ENCODE data around the gene SLC3A2.
A peak's percentile ranks its signal among the peaks of the same experiment; 100 is the strongest.
"Not testable (repeated sequence)": the region's sequence is repeated elsewhere in the genome, so short reads cannot be mapped to it uniquely, and the experiment has no call there.

SLC3A2 gene

GRCh38 chr11:62857541-62857982 is 23.1 kb upstream of the SLC3A2 start:
- Histone ChIP-seq H3K9me3 (ENCODE audit: control insufficient read depth, insufficient read depth, low read length) (no peaks in the 10 kb centered on the region), H3K9ac (ENCODE audit: low read depth, low read length) (peak overlapping the region; percentile 71), H3K4me1 (ENCODE audit: insufficient read depth, low read length) (peaks cover 24% of the 10 kb centered on the region), H3K36me3 (ENCODE audit: insufficient read depth, low read length) (peaks cover 31% of the 10 kb centered on the region)

DNA sequence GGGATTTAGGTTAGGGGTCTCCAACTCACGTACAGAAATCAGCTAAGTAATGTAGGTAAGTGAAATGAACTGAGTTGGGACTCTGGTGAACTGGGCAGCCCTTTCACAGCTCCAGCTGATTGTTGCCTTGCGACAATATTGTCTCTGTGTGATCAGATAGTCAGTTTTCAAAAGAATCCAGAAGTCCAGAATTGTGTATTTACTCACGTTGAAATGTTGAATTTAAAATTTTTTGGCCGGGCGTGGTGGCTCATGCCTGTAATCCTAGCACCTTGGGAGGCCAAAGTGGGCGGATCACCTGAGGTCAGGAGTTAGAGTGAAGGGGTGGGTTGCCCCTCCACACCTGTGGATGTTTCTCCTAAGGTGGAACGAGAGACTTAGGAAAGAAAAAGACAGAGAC is 22.5 kb upstream of the SLC3A2 start:
- peak overlapping the region; percentile 71 for H3K9ac ChIP-seq (ENCODE audit: low read depth, low read length)
- peaks cover 29% of the 10 kb centered on the region for H3K4me1 ChIP-seq (ENCODE audit: insufficient read depth, low read length)
- H3K9me3 ChIP-seq (ENCODE audit: control insufficient read depth, insufficient read depth, low read length), result no peaks in the 10 kb centered on the region
- H3K36me3 ChIP-seq (ENCODE audit: insufficient read depth, low read length), result peaks cover 27% of the 10 kb centered on the region

DNA sequence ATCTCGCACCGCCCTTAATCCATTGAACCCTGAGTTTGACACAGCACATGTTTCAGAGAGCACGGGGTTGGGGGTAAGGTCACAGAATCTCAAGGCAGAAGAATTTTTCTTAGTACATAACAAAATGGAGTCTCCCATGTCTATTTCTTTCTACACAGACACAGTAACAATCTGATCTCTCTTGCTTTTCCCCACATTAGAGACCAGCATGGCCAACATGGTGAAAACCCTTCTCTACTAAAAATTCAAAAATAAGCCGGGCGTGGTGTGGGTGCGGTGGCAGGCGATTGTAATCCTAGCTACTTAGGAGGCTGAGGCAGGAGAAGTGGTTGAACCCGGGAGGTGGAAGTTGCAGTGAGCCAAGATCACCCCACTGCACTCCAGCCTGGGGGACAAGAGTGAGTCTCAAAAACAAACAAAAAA is 21.4 kb upstream of the SLC3A2 start:
- not testable (repeated sequence) for H3K9me3 ChIP-seq (ENCODE audit: control insufficient read depth, insufficient read depth, low read length); H3K9ac ChIP-seq (ENCODE audit: low read depth, low read length)
- Histone ChIP-seq H3K4me1 (ENCODE audit: insufficient read depth, low read length) (peaks cover 33% of the 10 kb centered on the region), H3K36me3 (ENCODE audit: insufficient read depth, low read length) (peaks cover 24% of the 10 kb centered on the region)

DNA sequence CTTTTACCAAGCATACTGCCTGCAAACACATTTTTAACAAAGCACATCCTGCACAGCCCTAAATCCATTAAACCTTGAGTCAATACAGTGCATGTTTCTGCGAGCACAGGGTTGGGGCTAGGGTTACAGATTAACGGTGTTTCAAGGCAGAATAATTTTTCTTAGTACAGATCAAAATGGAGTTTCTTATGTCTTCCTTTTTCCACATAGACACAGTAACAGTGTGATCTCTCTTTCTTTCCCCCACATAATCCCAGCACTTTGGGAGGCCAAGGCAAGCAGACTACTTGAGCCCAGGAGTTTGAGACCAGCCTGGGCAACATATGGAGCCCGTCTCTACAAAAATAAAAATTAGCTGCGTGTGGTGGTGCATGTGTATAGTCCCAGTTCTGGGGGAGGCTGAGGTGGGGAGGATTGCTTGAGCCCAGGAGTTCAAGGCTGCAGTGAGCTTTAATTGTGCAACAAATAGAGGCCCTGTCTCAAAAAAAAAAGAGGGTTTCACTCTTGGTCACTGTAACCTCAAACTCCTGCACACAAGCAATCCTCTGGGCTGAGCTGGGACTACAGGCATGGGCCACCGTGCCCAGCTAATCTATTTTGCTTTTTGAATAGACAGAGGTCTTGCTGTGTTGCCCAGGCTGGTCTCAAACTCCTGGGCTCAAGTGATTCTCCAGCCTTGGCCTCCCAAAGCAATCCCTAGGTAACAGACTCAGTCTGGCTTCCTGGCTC is 19.7 kb upstream of the SLC3A2 start:
- Histone ChIP-seq H3K4me1 (ENCODE audit: insufficient read depth, low read length) (peaks cover 33% of the 10 kb centered on the region), H3K9me3 (ENCODE audit: control insufficient read depth, insufficient read depth, low read length) (no peaks in the 10 kb centered on the region), H3K36me3 (ENCODE audit: insufficient read depth, low read length) (peaks cover 12% of the 10 kb centered on the region), H3K9ac (ENCODE audit: low read depth, low read length) (no peak overlapping the region)

GRCh38 chr11:62861564-62862192 is 19.0 kb upstream of the SLC3A2 start:
- Histone ChIP-seq H3K9ac (ENCODE audit: low read depth, low read length) (peak overlapping the region; percentile 29; the same call in 1 of the 2 replicates), H3K4me1 (ENCODE audit: insufficient read depth, low read length) (peaks cover 33% of the 10 kb centered on the region), H3K36me3 (ENCODE audit: insufficient read depth, low read length) (peaks cover 12% of the 10 kb centered on the region)
- not testable (repeated sequence) for H3K9me3 ChIP-seq (ENCODE audit: control insufficient read depth, insufficient read depth, low read length)

GRCh38 chr11:62863687-62864335 is 16.9 kb upstream of the SLC3A2 start:
- Histone ChIP-seq H3K9me3 (ENCODE audit: control insufficient read depth, insufficient read depth, low read length) (no peaks in the 10 kb centered on the region), H3K9ac (ENCODE audit: low read depth, low read length) (no peak overlapping the region), H3K36me3 (ENCODE audit: insufficient read depth, low read length) (peaks cover 12% of the 10 kb centered on the region), H3K4me1 (ENCODE audit: insufficient read depth, low read length) (peaks cover 33% of the 10 kb centered on the region)

- no peak overlapping the region for H3K9ac ChIP-seq (ENCODE audit: low read depth, low read length)
- peaks cover 10% of the 10 kb centered on the region for H3K36me3 ChIP-seq (ENCODE audit: insufficient read depth, low read length)
- H3K4me1 ChIP-seq (ENCODE audit: insufficient read depth, low read length), result peaks cover 28% of the 10 kb centered on the region
- no peaks in the 10 kb centered on the region for H3K9me3 ChIP-seq (ENCODE audit: control insufficient read depth, insufficient read depth, low read length)
Measured at GRCh38 chr11:62865635-62866034, 15.1 kb upstream of the SLC3A2 start.

DNA sequence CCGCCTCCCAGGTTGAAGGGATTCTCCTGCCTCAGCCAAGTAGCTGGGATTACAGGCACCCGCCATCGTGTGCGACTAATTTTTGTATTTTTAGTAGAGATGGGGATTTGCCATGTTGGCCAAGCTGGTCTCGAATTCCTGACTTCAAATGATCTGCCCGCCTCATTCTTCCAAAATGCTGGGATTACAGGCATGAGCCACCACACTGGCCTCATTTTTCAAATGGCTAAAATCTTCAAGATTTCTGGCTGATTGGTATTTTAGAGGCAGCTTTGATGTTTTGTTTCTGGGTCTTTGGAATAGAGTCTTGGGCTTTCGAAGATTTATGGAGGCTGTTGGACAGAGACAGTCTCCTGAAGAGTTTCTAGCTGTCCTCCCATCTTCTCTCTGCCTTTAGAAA is 5.8 kb upstream of the SLC3A2 start:
- peaks cover 5% of the 10 kb centered on the region; the same call in 1 of the 2 replicates for H3K4me1 ChIP-seq (ENCODE audit: insufficient read depth, low read length)
- peaks cover 15% of the 10 kb centered on the region for H3K36me3 ChIP-seq (ENCODE audit: insufficient read depth, low read length)
- no peaks in the 10 kb centered on the region for H3K9me3 ChIP-seq (ENCODE audit: control insufficient read depth, insufficient read depth, low read length)
- no peak overlapping the region for H3K9ac ChIP-seq (ENCODE audit: low read depth, low read length)

- Histone ChIP-seq H3K36me3 (ENCODE audit: insufficient read depth, low read length) (peaks cover 15% of the 10 kb centered on the region), H3K4me1 (ENCODE audit: insufficient read depth, low read length) (peaks cover 8% of the 10 kb centered on the region; the same call in 1 of the 2 replicates), H3K9ac (ENCODE audit: low read depth, low read length) (no peak overlapping the region), H3K9me3 (ENCODE audit: control insufficient read depth, insufficient read depth, low read length) (no peaks in the 10 kb centered on the region)
Measured at GRCh38 chr11:62875698-62876478, 4.8 kb upstream of the SLC3A2 start.

- H3K9me3 ChIP-seq (ENCODE audit: control insufficient read depth, insufficient read depth, low read length), result no peaks in the 10 kb centered on the region
- H3K9ac ChIP-seq (ENCODE audit: low read depth, low read length), result no peak overlapping the region
- H3K4me1 ChIP-seq (ENCODE audit: insufficient read depth, low read length), result peaks cover 8% of the 10 kb centered on the region; the same call in 1 of the 2 replicates
- peaks cover 15% of the 10 kb centered on the region for H3K36me3 ChIP-seq (ENCODE audit: insufficient read depth, low read length)
Measured at GRCh38 chr11:62876712-62877111, 4.0 kb upstream of the SLC3A2 start.

- H3K9ac ChIP-seq (ENCODE audit: low read depth, low read length), result peak overlapping the region; percentile 97
- peaks cover 20% of the 10 kb centered on the region for H3K4me1 ChIP-seq (ENCODE audit: insufficient read depth, low read length)
- no peaks in the 10 kb centered on the region for H3K9me3 ChIP-seq (ENCODE audit: control insufficient read depth, insufficient read depth, low read length)
- H3K36me3 ChIP-seq (ENCODE audit: insufficient read depth, low read length), result peaks cover 32% of the 10 kb centered on the region
Measured at GRCh38 chr11:62879235-62879978, 1.3 kb upstream of the SLC3A2 start.

- Histone ChIP-seq H3K9ac (ENCODE audit: low read depth, low read length) (peak overlapping the region; percentile 97), H3K36me3 (ENCODE audit: insufficient read depth, low read length) (peaks cover 41% of the 10 kb centered on the region), H3K9me3 (ENCODE audit: control insufficient read depth, insufficient read depth, low read length) (no peaks in the 10 kb centered on the region), H3K4me1 (ENCODE audit: insufficient read depth, low read length) (peaks cover 20% of the 10 kb centered on the region)
Measured at GRCh38 chr11:62880231-62880802, 379 bp upstream of the SLC3A2 start.

GRCh38 chr11:62881579-62882430 is 1.1 kb downstream of the SLC3A2 start:
- H3K36me3 ChIP-seq (ENCODE audit: insufficient read depth, low read length), result peaks cover 56% of the 10 kb centered on the region
- peak overlapping the region; percentile 97 for H3K9ac ChIP-seq (ENCODE audit: low read depth, low read length)
- H3K9me3 ChIP-seq (ENCODE audit: control insufficient read depth, insufficient read depth, low read length), result no peaks in the 10 kb centered on the region
- peaks cover 20% of the 10 kb centered on the region for H3K4me1 ChIP-seq (ENCODE audit: insufficient read depth, low read length)
